Measurements from ENCODE around the gene MGAT3. TPM values are rescaled to one million over a fixed set of nuclear protein-coding genes. Genes with fewer than 3 reads are reported as not detected.

The MGAT3 gene
- total and polyA plus RNA-seq, 2 of the 13 experiments (the other 11 are each of a cell fraction or from before 2014, with no cell fraction given): 0.11 to 0.15 TPM

DNA sequence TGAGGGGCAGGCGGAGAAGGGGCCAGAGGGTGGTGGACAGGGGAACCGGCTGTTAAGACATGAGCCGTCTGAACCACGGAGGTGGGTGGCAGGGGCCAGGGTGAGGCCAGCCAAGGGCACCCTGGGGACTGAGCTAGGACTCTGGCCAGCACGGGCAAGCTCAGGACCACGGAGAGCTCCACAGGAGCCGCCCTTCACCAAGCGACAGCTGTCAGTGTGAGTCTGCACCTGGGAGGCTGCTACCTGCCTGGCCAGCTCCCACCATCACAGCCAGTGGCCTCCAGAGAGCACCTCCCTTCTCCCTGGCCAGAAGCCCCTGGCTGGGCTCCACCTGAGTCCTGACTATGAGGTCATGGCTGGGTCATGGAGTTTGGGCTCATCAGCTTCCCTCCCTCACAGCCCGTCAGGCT is 21.6 kb downstream of the MGAT3 start (continued):
- TF ChIP-seq, protein P1, sequence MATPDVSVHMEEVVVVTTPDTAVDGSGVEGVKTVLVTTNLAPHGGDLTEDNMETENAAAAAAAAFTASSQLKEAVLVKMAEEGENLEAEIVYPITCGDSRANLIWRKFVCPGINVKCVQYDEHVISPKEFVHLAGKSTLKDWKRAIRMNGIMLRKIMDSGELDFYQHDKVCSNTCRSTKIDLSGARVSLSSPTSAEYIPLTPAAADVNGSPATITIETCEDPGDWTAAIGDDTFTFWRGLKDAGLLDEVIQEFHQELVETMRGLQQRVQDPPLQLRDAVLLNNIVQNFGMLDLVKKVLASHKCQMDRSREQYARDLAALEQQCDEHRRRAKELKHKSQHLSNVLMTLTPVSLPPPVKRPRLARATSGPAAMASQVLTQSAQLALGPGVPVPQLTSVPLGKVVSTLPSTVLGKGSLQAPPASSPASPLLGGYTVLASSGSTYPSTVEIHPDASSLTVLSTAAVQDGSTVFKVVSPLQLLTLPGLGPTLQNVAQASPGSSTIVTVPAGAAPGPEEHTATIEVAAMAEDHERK (CRISPR knock-in tag; IDR thresholded peaks at IDR 0.05; ENCODE audit: low read depth): no peak
- TF ChIP-seq SIX4 (CRISPR knock-in tag; IDR thresholded peaks at IDR 0.05) (peak; percentile 72; the same call in 1 of the 2 replicates), ZNF382 (CRISPR knock-in tag; IDR thresholded peaks at IDR 0.05; ENCODE audit: borderline replicate concordance) (no peak), SUZ12 (IDR thresholded peaks at IDR 0.05; ENCODE audit: low read depth, low read length) (no peak), PAF1 (CRISPR knock-in tag; IDR thresholded peaks at IDR 0.05) (no peak), ZNF773 (CRISPR knock-in tag; IDR thresholded peaks at IDR 0.05; ENCODE audit: borderline replicate concordance) (0 out of 2 replicates have a peak, but pooled peaks have one; percentile 72), ZNF329 (CRISPR knock-in tag; IDR thresholded peaks at IDR 0.05; ENCODE audit: low read depth) (no peak), HOXA9 (CRISPR knock-in tag; IDR thresholded peaks at IDR 0.05; ENCODE audit: borderline replicate concordance) (0 out of 2 replicates have a peak, but pooled peaks have one; percentile 51), ZNF7 (CRISPR knock-in tag; IDR thresholded peaks at IDR 0.05) (peak; percentile 52; the same call in 1 of the 2 replicates), ZNF468 (CRISPR knock-in tag; IDR thresholded peaks at IDR 0.05) (no peak), ZNF709 (CRISPR knock-in tag; IDR thresholded peaks at IDR 0.05) (peak; percentile 72; the same call in 1 of the 2 replicates), BCL6 (CRISPR knock-in tag; IDR thresholded peaks at IDR 0.05) (peak; percentile 32; the same call in 1 of the 2 replicates), ZNF253 (CRISPR knock-in tag; IDR thresholded peaks at IDR 0.05; ENCODE audit: borderline replicate concordance) (0 out of 2 replicates have a peak, but pooled peaks have one; percentile 22), ATF7 (IDR thresholded peaks at IDR 0.05) (no peak), ATF7 (CRISPR knock-in tag; IDR thresholded peaks at IDR 0.05) (no peak), THYN1 (CRISPR knock-in tag; IDR thresholded peaks at IDR 0.05; ENCODE audit: borderline replicate concordance, low read depth) (no peak), SMAD3 (CRISPR knock-in tag; IDR thresholded peaks at IDR 0.05) (peak; percentile 80)
- TF ChIP-seq, protein P2, sequence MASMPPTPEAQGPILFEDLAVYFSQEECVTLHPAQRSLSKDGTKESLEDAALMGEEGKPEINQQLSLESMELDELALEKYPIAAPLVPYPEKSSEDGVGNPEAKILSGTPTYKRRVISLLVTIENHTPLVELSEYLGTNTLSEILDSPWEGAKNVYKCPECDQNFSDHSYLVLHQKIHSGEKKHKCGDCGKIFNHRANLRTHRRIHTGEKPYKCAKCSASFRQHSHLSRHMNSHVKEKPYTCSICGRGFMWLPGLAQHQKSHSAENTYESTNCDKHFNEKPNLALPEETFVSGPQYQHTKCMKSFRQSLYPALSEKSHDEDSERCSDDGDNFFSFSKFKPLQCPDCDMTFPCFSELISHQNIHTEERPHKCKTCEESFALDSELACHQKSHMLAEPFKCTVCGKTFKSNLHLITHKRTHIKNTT (CRISPR knock-in tag; IDR thresholded peaks at IDR 0.05): no peak
- TF ChIP-seq, protein P3, sequence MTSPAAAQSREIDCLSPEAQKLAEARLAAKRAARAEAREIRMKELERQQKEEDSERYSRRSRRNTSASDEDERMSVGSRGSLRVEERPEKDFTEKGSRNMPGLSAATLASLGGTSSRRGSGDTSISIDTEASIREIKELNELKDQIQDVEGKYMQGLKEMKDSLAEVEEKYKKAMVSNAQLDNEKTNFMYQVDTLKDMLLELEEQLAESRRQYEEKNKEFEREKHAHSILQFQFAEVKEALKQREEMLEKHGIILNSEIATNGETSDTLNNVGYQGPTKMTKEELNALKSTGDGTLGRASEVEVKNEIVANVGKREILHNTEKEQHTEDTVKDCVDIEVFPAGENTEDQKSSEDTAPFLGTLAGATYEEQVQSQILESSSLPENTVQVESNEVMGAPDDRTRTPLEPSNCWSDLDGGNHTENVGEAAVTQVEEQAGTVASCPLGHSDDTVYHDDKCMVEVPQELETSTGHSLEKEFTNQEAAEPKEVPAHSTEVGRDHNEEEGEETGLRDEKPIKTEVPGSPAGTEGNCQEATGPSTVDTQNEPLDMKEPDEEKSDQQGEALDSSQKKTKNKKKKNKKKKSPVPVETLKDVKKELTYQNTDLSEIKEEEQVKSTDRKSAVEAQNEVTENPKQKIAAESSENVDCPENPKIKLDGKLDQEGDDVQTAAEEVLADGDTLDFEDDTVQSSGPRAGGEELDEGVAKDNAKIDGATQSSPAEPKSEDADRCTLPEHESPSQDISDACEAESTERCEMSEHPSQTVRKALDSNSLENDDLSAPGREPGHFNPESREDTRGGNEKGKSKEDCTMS (CRISPR knock-in tag; conservative IDR thresholded peaks at IDR 0.05): peak; percentile 92
- TF ChIP-seq, protein P4, sequence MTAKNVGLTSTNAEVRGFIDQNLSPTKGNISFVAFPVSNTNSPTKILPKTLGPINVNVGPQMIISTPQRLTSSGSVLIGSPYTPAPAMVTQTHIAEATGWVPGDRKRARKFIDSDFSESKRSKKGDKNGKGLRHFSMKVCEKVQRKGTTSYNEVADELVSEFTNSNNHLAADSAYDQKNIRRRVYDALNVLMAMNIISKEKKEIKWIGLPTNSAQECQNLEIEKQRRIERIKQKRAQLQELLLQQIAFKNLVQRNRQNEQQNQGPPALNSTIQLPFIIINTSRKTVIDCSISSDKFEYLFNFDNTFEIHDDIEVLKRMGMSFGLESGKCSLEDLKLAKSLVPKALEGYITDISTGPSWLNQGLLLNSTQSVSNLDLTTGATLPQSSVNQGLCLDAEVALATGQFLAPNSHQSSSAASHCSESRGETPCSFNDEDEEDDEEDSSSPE (CRISPR knock-in tag; IDR thresholded peaks at IDR 0.05): no peak
- TF ChIP-seq, protein P5, sequence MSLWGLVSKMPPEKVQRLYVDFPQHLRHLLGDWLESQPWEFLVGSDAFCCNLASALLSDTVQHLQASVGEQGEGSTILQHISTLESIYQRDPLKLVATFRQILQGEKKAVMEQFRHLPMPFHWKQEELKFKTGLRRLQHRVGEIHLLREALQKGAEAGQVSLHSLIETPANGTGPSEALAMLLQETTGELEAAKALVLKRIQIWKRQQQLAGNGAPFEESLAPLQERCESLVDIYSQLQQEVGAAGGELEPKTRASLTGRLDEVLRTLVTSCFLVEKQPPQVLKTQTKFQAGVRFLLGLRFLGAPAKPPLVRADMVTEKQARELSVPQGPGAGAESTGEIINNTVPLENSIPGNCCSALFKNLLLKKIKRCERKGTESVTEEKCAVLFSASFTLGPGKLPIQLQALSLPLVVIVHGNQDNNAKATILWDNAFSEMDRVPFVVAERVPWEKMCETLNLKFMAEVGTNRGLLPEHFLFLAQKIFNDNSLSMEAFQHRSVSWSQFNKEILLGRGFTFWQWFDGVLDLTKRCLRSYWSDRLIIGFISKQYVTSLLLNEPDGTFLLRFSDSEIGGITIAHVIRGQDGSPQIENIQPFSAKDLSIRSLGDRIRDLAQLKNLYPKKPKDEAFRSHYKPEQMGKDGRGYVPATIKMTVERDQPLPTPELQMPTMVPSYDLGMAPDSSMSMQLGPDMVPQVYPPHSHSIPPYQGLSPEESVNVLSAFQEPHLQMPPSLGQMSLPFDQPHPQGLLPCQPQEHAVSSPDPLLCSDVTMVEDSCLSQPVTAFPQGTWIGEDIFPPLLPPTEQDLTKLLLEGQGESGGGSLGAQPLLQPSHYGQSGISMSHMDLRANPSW (CRISPR knock-in tag; IDR thresholded peaks at IDR 0.05; ENCODE audit: borderline replicate concordance): no peak
